ENCODE results near the gene CARMIL3. TPM values are rescaled to one million over a fixed set of nuclear protein-coding genes. Genes with fewer than 3 reads are reported as not detected.

CARMIL3 gene
- total and polyA plus RNA-seq, 2 of the 8 experiments (the other 6 are each of a cell fraction or from before 2014, with no cell fraction given), result 6.0 to 9.0 TPM

DNA sequence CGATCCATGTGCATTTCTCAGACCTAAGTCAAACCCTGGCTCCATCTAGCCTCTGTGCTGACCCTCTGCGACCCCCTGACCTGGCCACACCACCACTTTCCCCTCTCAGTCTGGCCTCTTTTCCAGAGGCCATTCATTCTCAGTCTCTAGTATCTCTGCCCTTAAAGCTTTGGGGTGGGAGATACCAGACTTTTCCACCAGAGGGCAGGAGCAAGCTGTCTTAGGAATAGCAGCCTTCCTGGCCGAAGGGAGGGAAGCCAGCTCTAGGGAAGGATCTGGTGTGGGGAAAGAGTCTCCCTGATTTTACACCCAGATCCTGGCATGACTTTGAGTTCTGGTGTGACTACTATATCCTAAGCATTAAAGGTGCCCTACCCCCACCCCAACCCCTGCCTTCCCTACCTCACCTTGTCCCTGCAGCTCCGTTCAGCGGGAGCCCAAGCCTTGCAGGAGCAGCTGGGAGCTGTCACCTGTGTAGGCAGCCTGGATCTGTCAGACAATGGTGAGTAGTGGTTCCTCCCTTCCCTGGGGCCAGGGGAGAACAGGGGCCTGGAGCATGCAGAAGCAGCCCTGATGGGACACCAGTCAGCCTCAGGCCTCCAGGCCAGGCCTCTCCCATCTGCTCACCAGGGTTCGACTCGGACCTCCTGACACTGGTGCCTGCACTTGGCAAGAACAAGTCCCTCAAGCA lies 6.6 kb downstream of the CARMIL3 start:
- H4K91ac ChIP-seq (replicated peaks; ENCODE audit: insufficient read length, low read length), result no peak overlapping the region
- H3K18ac ChIP-seq (ENCODE audit: extremely low read depth, low read length), result no peak overlapping the region; the same call in 1 of the 2 replicates
- H3K4me1 ChIP-seq (replicated peaks in 1 of 4; ENCODE audit: control insufficient read depth in 3 of 4, insufficient read depth in 4 of 4, low read length in 3 of 4), result 0 out of 7 replicates have a peak, but pooled peaks cover 0 to 2% (median 0%) of the 10 kb centered on the region in 4 experiments
- no peak overlapping the region for H3K14ac ChIP-seq (ENCODE audit: insufficient read length)
- H2AK5ac ChIP-seq (ENCODE audit: low read depth, low read length), result peak overlapping the region; percentile 18; the same call in 1 of the 2 replicates
- no peaks in the 10 kb centered on the region for H3K79me1 ChIP-seq (ENCODE audit: low read depth, low read length)
- no peaks in the 10 kb centered on the region for H3K9me3 ChIP-seq (ENCODE audit: insufficient read depth in 2 of 2, low read depth in 1 of 2, low read length in 1 of 2)
- no peaks in the 10 kb centered on the region for H3K79me2 ChIP-seq (ENCODE audit: control insufficient read depth in 1 of 2, insufficient read depth in 2 of 2, low read length in 2 of 2)
- CTCF ChIA-PET (ENCODE audit: partially characterized antibody), result interaction anchor here (0.6 to 9.6 kb wide), 35 partner anchors 8 to 287 kb away, joined by 3 to 234 read pairs (median 4); partner anchors contain the start of genes CIDEB, CPNE6, DCAF11 and DHRS4L2
- no peak overlapping the region for H2AFZ ChIP-seq (ENCODE audit: low read length)
- 78% methylated on average over 7 of the region's 7 CpGs; no CpG with 5 or more reads in 1 of the 2 experiments for WGBS, 2 experiments (ENCODE audit: extremely low coverage in 1 of 2, insufficient coverage in 1 of 2, insufficient read length in 1 of 2, insufficient replicate concordance in 2 of 2, low coverage in 1 of 2, low lambda C conversion rate in 2 of 2, missing lambda C conversion rate in 1 of 2)
- H3K27me3 ChIP-seq (replicated peaks in 1 of 4; ENCODE audit: control insufficient read depth in 3 of 4, extremely low read depth in 1 of 4, insufficient read depth in 3 of 4, low read length in 3 of 4), result no peaks in the 10 kb centered on the region
- no peak overlapping the region; the same call in 1 of the 2 replicates for H2BK12ac ChIP-seq (ENCODE audit: low read depth, low read length)
- H2BK15ac ChIP-seq (ENCODE audit: low read length), result peak overlapping the region; percentile 61; the same call in 1 of the 2 replicates
- H3K4me3 ChIP-seq (ENCODE audit: extremely low read depth in 1 of 4, insufficient read depth in 2 of 4, low read depth in 3 of 4, low read length in 4 of 4), result no peak overlapping the region
- DNase-seq (ENCODE audit: low read depth in 1 of 2, low spot score in 2 of 2), result peak in 1 of 2 experiments; percentile 84
- peak; percentile 71 for FAIRE-seq
- no peak overlapping the region for H2BK120ac ChIP-seq (replicated peaks; ENCODE audit: low read depth, low read length)
- no peak overlapping the region for H3K27ac ChIP-seq (ENCODE audit: low read depth, low read length)
- no peak overlapping the region for H3K23ac ChIP-seq (ENCODE audit: insufficient read length)
- H2BK20ac ChIP-seq (ENCODE audit: low read length), result 0 out of 2 replicates have a peak overlapping the region, but pooled peaks have one; percentile 48
- no peaks in the 10 kb centered on the region for H3K23me2 ChIP-seq (ENCODE audit: low read depth, low read length)
- no peak overlapping the region for H3K4ac ChIP-seq (replicated peaks; ENCODE audit: insufficient read length, low read depth, low read length)
- no peak overlapping the region for H3K9ac ChIP-seq (replicated peaks in 1 of 4; ENCODE audit: extremely low read depth in 1 of 4, low read depth in 3 of 4, low read length in 3 of 4)
- H4K8ac ChIP-seq (ENCODE audit: extremely low read depth, insufficient read depth, low read length), result no peak overlapping the region; the same call in 1 of the 2 replicates
- no peaks in the 10 kb centered on the region; a peak in 1 of 8 replicates for H3K36me3 ChIP-seq (ENCODE audit: control insufficient read depth in 2 of 4, insufficient read depth in 4 of 4, low read length in 3 of 4)
- peak overlapping the region; percentile 35; the same call in 1 of the 2 replicates for H2BK5ac ChIP-seq (ENCODE audit: low read depth, low read length)
- no peak overlapping the region for H4K5ac ChIP-seq (ENCODE audit: insufficient read length, low read depth, low read length)
- peaks cover 0 to 2% of the 10 kb centered on the region in 2 experiments for H4K20me1 ChIP-seq (replicated peaks in 1 of 2; ENCODE audit: control insufficient read depth in 1 of 2, insufficient read depth in 2 of 2, low read length in 2 of 2)
- H3K4me2 ChIP-seq (ENCODE audit: insufficient read depth in 1 of 2, low read depth in 2 of 2, low read length in 2 of 2), result no peak overlapping the region
- POLR2A ChIA-PET (ENCODE audit: partially characterized antibody), result interaction anchor here (0.8 to 6.5 kb wide), 16 partner anchors 11 to 155 kb away, joined by 3 to 97 read pairs (median 4); partner anchors contain the start of genes CHMP4A, CPNE6, EMC9 and PCK2
- H3K56ac ChIP-seq (replicated peaks; ENCODE audit: insufficient read length, low read depth, low read length), result no peak overlapping the region
- TF ChIP-seq PHF8 (conservative IDR thresholded peaks at IDR 0.05; ENCODE audit: low read depth, low read length), result 0 out of 2 replicates have a peak, but pooled peaks have one; percentile 20
- TF ChIP-seq GABPA (IDR thresholded peaks at IDR 0.05; ENCODE audit: borderline replicate concordance, insufficient read depth, low read length), result no peak
- TF ChIP-seq SIN3A (conservative IDR thresholded peaks at IDR 0.05 in 1 of 2, IDR thresholded peaks at IDR 0.05 in 1 of 2; ENCODE audit: low read depth in 1 of 2, low read length in 2 of 2), result 0 out of 4 replicates have a peak, but pooled peaks of 1 of the 2 experiments have one; percentile 29
- TF ChIP-seq YY1 (IDR thresholded peaks at IDR 0.05; ENCODE audit: low read depth, low read length), result 0 out of 2 replicates have a peak, but pooled peaks have one; percentile 11
- TF ChIP-seq CTCF (IDR thresholded peaks at IDR 0.05; ENCODE audit: control extremely low read depth in 1 of 3, insufficient read depth in 1 of 3, low read depth in 1 of 3, low read length in 3 of 3), result peak in 2 of 3 experiments; percentile 84 to 93; a peak in 3 of 4 replicates
- TF ChIP-seq RAD21 (IDR thresholded peaks at IDR 0.05 in 1 of 2, conservative IDR thresholded peaks at IDR 0.05 in 1 of 2; ENCODE audit: low read depth in 2 of 2, low read length in 2 of 2), result peak; percentile 93 to 97
- no peak for TF ChIP-seq SP4 (IDR thresholded peaks at IDR 0.05; ENCODE audit: low read length)

Measured in H1 (cell line).